ENCODE measurements around the gene TGFBR3L. TPM values are rescaled to one million over a fixed set of nuclear protein-coding genes. Genes with fewer than 3 reads are reported as not detected.

Gene TGFBR3L
- total RNA-seq, result 1 to 10 TPM; 1.7 to 3.7 TPM

DNA sequence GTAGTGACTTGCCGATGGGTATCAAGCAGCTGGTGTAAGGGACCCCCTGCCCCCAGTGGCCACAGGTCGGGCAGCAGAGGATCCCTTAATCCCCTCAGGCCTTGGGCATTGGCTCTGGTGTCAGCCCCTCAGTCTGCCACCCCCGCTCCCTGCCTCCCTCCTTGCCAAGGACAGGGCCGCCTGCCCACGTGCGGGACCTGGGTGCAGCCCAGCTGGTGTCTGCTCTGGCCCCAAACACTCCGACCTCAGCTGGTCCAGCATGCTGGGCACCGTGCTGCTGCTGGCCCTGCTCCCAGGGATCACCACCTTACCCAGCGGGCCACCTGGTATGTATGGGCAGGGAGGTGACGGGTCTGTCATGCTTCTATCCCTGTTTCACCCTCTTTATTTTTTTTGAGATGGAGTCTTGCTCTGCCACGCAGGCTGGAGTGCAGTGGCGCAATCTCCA is at the start of gene TGFBR3L:
Gene TGFBR3L (plus strand): TSS at position 233 of the 448 bp plus-strand sequence.
- H3K9me3 Mint-ChIP-seq, result no peaks in the 10 kb centered on the region
- no peak within 1 kb of the TSS for H3K27ac Mint-ChIP-seq
- DNase-seq, result no peak
- H3K27me3 Mint-ChIP-seq (ENCODE audit: low read depth), result peaks cover 24% of the 10 kb centered on the region
- peak within 1 kb of the TSS; percentile 33 for H3K4me3 Mint-ChIP-seq
- CTCF ChIA-PET, result no interaction called here
- peaks cover 18% of the 10 kb centered on the region for H3K4me1 Mint-ChIP-seq (ENCODE audit: low read depth)
- intact Hi-C loops (cut with micrococcal nuclease), result no loop called here
- H3K36me3 Mint-ChIP-seq (ENCODE audit: low read depth), result peaks cover 12% of the 10 kb centered on the region

DNA sequence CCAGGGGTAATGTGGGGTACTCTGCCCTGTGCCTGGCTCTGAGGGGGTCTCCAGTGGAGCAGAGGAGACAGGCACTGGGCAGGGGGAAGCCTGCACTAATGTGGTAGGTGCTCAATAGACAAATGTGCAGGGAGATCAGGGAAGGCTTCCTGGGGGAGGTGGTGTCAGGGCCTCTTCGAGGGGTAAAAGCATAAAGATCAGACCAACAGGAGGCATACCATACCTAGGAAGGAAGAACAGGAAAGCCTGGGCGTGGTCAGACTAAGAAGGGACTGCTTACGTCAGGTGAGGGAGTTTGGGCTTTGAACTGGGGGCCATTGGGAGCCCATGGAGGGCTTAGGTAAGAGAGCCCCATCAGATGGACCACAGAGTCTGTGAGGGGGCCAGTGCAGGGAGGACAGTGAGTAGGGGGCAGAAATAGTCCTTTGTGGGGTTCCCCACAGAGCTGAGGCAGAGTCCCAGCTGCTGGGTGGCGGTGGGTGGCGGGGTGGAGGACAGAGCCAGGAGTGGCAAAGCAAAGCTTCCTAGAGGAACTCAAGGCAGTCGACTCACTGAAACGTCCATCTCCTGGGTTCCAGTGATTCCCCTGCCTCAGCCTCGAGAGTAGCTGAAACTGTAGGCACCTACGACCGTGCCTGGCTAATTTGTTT is 49.2 kb upstream of the TGFBR3L start:
- Mint-ChIP-seq H3K9me3 (no peaks in the 10 kb centered on the region), H3K27ac (no peak overlapping the region), H3K4me1 (ENCODE audit: low read depth) (peaks cover 33% of the 10 kb centered on the region), H3K27me3 (ENCODE audit: low read depth) (peaks cover 26% of the 10 kb centered on the region), H3K4me3 (no peak overlapping the region), H3K36me3 (ENCODE audit: low read depth) (no peaks in the 10 kb centered on the region)
- intact Hi-C loops (cut with micrococcal nuclease), result loop anchor here (10.0 kb wide), 1 partner anchor 139 kb away; the partner anchor contains the start of gene ELAVL1
- CTCF ChIA-PET, result interaction anchor here (0.6 to 0.9 kb wide), 3 partner anchors 18 to 420 kb away, joined by 3 to 7 read pairs (median 6); no protein-coding TSS in a partner anchor
- peak; percentile 25 for DNase-seq

DNA sequence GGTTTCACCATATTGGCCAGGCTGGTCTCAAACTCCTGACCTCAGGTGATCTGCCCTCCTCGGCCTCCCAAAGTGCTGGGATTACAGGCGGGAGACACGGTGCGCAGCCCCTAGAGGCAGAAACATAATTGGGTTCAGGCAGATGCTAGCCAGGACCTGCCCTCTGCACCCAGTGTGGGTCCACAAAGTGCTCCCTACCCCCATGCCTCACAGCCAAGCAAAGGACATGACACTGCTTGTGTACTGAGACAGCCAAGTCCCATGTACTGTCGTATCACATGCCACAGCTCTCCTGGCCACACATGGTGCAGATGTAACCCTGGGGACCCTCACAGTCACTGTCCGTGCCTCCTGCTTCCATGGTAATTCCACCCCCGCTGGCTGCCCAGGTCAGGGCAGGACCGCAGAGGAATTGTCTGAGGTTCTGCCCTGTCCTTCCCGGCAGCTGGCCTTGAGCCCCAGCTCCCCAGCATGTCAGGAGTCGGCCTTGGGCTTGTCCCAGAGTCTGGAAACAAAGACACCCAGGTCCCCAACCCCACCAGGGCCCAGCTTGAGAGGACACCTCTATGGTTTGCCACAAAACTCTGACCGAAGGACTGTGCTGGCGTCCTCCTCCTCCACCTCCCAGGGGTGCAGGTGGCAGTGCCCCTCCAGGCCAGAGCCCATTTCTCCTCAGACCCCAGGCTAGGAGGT is 48.1 kb upstream of the TGFBR3L start:
- H3K27me3 Mint-ChIP-seq (ENCODE audit: low read depth), result peaks cover 23% of the 10 kb centered on the region
- H3K36me3 Mint-ChIP-seq (ENCODE audit: low read depth), result no peaks in the 10 kb centered on the region
- H3K9me3 Mint-ChIP-seq, result no peaks in the 10 kb centered on the region
- no peak for DNase-seq
- CTCF ChIA-PET, result interaction anchor here (0.6 kb wide), 1 partner anchor 16 kb away, joined by 7 read pairs; no protein-coding TSS in a partner anchor
- intact Hi-C loops (cut with micrococcal nuclease), result loop anchor here (10.0 kb wide), 1 partner anchor 138 kb away; the partner anchor contains the start of gene ELAVL1
- H3K4me1 Mint-ChIP-seq (ENCODE audit: low read depth), result peaks cover 39% of the 10 kb centered on the region
- no peak overlapping the region for H3K4me3 Mint-ChIP-seq
- H3K27ac Mint-ChIP-seq, result no peak overlapping the region

- H3K9me3 Mint-ChIP-seq, result no peaks in the 10 kb centered on the region
- no peak overlapping the region for H3K27ac Mint-ChIP-seq
- DNase-seq, result no peak
- H3K4me3 Mint-ChIP-seq, result no peak overlapping the region
- peaks cover 41% of the 10 kb centered on the region for H3K4me1 Mint-ChIP-seq (ENCODE audit: low read depth)
- intact Hi-C loops (cut with micrococcal nuclease), result loop anchor here (10.0 kb wide), 1 partner anchor 138 kb away; the partner anchor contains the start of gene ELAVL1
- H3K36me3 Mint-ChIP-seq (ENCODE audit: low read depth), result no peaks in the 10 kb centered on the region
- peaks cover 29% of the 10 kb centered on the region for H3K27me3 Mint-ChIP-seq (ENCODE audit: low read depth)
- CTCF ChIA-PET, result no interaction called here
Observed at GRCh38 chr19:7867092-7867844, 47.4 kb upstream of the TGFBR3L start.

DNA sequence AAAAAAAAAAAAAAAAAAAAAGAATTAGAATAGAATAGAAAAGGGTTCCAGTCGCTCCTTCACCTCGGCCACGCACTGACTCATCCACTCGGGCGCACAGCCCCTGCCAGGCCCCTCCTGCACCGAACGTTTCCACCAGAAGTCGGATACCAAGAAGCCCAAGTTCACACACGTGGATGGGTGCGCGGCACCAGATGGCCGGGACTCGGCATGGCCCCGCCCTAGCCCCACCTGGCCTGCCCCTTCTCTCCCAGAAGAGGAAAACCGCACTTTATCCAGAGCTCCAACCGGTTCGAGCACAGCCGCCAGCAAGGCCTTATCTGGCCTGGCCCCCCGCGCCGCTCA is 46.3 kb upstream of the TGFBR3L start:
- H3K9me3 Mint-ChIP-seq, result no peaks in the 10 kb centered on the region
- H3K4me3 Mint-ChIP-seq, result peak overlapping the region; percentile 68
- peaks cover 35% of the 10 kb centered on the region for H3K27me3 Mint-ChIP-seq (ENCODE audit: low read depth)
- no peak overlapping the region for H3K27ac Mint-ChIP-seq
- CTCF ChIA-PET, result interaction anchor here (1.0 to 2.1 kb wide), 11 partner anchors 10 to 75 kb away, joined by 4 to 14 read pairs (median 8); partner anchors contain the start of genes MAP2K7, SNAPC2 and TIMM44
- no peak for DNase-seq
- H3K36me3 Mint-ChIP-seq (ENCODE audit: low read depth), result no peaks in the 10 kb centered on the region
- intact Hi-C loops (cut with micrococcal nuclease), result loop anchor here (2.0 to 10.0 kb wide), 2 partner anchors 35 to 137 kb away; partner anchors contain the start of genes ELAVL1 and MAP2K7
- H3K4me1 Mint-ChIP-seq (ENCODE audit: low read depth), result peaks cover 45% of the 10 kb centered on the region

DNA sequence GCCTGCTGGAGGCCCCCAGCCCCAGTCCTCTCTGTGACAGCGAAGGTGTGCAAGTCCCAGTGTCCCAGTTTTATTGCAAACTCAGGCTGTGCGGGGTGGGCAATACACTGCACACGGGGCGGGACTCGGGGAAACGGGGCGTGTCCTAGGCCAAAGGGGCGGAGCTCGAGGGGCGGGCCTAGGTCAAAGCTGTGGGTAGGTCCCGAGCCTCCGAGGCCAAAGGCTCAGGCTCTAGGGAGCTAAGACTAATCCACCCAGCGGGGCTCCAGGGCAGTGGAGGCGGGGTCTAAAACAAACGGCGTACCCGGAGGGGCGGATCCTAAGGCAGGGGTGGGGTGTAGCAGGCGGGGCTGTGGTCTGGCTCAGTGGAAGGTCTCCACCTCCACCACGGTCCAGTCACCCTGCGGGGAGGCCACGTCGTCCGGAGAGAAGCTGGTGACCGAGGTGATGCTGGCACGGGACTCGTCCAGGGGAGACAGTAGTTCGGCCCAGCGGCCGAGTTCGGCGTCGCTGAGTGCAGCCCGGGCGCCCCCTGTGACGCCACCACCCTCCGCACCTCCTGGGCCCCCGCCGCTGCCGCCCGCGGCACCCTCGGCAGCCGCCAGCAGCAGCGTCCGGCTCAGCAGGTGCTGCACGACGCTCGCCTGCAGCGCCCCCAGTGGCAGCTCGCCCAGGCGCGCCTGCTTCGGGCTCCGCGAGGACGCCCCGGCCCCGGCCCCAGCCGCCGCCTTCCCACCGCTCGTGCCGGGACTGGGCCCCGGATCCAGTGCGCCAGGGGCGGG is 45.8 kb upstream of the TGFBR3L start:
- CTCF ChIA-PET, result interaction anchor here (0.7 to 2.1 kb wide), 24 partner anchors 8 to 301 kb away, joined by 3 to 14 read pairs (median 4); partner anchors contain the start of genes MAP2K7, SNAPC2, TIMM44 and TRAPPC5
- intact Hi-C loops (cut with micrococcal nuclease), result loop anchor here (1.0 to 10.0 kb wide), 3 partner anchors 34 to 136 kb away; partner anchors contain the start of genes ELAVL1 and MAP2K7
- Mint-ChIP-seq H3K4me1 (ENCODE audit: low read depth) (peaks cover 46% of the 10 kb centered on the region), H3K36me3 (ENCODE audit: low read depth) (no peaks in the 10 kb centered on the region), H3K9me3 (no peaks in the 10 kb centered on the region), H3K27me3 (ENCODE audit: low read depth) (peaks cover 35% of the 10 kb centered on the region), H3K27ac (peak overlapping the region; percentile 59), H3K4me3 (peak overlapping the region; percentile 68)
- peak; percentile 82 for DNase-seq

GRCh38 chr19:7869453-7869909 is 45.1 kb upstream of the TGFBR3L start:
- Mint-ChIP-seq H3K4me1 (ENCODE audit: low read depth) (peaks cover 43% of the 10 kb centered on the region), H3K27me3 (ENCODE audit: low read depth) (peaks cover 32% of the 10 kb centered on the region), H3K4me3 (peak overlapping the region; percentile 66), H3K27ac (no peak overlapping the region), H3K36me3 (ENCODE audit: low read depth) (no peaks in the 10 kb centered on the region), H3K9me3 (no peaks in the 10 kb centered on the region)
- CTCF ChIA-PET, result interaction anchor here (0.6 to 2.1 kb wide), 24 partner anchors 8 to 301 kb away, joined by 3 to 14 read pairs (median 4); partner anchors contain the start of genes MAP2K7, SNAPC2, TIMM44 and TRAPPC5
- intact Hi-C loops (cut with micrococcal nuclease), result loop anchor here (1.0 to 10.0 kb wide), 3 partner anchors 33 to 135 kb away; partner anchors contain the start of genes ELAVL1 and MAP2K7
- DNase-seq, result peak; percentile 76

DNA sequence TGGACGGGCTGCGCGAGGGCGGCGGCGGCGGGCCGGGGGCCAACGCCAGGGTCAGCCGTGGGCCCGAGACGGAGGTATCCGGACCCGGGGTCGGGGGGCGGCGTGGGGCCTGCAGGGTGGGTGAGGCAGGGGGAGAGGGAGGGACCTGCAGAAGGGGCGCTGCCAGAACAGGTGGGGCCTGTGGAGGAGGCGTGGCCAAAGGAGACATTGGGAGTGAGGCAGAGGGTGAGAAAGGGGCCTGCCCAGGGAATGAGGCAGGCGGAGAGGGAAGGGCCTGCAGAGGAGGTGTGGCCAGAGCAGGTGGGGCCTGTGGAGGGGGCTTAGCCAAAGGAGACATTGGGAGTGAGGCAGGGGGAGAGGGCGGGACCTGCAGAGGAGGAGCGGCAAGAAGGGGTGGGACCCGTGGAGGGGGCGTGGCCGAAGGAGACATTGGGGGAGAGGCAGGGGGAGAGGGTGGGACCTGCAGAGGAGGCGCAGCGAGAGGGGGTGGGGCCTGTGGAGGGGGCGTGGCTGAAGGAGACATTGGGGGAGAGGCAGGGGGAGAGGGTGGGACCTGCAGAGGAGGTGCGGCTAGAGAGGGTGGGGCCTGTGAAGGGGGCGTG is 44.6 kb upstream of the TGFBR3L start:
- Mint-ChIP-seq H3K27me3 (ENCODE audit: low read depth) (peaks cover 32% of the 10 kb centered on the region), H3K9me3 (no peaks in the 10 kb centered on the region)
- intact Hi-C loops (cut with micrococcal nuclease), result loop anchor here (1.0 to 10.0 kb wide), 3 partner anchors 33 to 135 kb away; partner anchors contain the start of genes ELAVL1 and MAP2K7

DNA sequence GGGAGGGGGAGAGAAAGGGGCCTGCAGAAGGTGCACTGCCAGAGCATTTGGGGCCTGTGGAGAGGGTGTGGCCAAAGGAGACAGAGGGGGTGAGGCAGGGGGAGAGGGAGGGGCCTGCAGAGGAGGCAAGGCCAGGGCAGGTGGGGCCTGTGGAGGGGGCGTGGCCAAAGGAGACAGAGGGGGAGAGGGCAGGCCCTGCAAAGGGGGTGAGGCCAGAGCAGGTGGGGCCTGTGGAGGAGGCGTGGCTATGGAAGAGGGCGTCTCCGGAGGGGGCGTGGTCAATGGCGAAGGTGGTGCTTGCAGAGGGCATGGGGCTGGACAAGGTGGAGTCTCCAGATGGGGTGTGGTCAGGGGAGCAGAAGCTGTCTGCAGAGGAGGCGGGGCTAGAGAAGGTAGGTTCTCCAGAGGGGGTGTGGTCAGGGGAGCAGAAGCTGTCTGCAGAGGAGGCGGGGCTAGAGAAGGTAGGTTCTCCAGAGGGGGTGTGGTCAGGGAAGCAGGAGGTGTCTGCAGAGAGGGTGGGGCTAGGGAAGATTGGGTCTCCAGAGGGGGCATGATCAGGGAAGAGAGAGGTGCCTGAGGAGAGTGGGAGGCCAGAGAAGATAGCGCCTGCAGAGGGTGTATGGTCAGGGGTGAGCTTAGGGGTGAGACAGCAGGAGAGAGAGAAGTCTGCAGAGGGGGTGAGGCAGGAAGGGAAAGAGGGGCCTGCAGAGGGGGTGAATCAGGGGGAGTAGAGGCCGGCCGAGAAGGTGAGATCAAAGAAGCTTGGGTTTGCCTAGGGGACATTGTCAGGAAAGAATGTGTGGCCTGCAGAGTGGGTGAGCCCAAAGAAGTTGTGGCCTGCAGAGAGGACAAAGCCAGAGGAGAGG is 43.8 kb upstream of the TGFBR3L start:
- CTCF ChIA-PET, result no interaction called here

More for the DNA sequence above, 44.6 kb upstream of the TGFBR3L start:
- H3K4me3 Mint-ChIP-seq, result peak overlapping the region; percentile 41
- no peak overlapping the region for H3K27ac Mint-ChIP-seq
- CTCF ChIA-PET, result interaction anchor here (0.6 to 2.1 kb wide), 22 partner anchors 7 to 302 kb away, joined by 3 to 14 read pairs (median 4); partner anchors contain the start of genes MAP2K7, SNAPC2, TIMM44 and TRAPPC5
- H3K4me1 Mint-ChIP-seq (ENCODE audit: low read depth), result peaks cover 41% of the 10 kb centered on the region
- H3K36me3 Mint-ChIP-seq (ENCODE audit: low read depth), result no peaks in the 10 kb centered on the region
- DNase-seq, result peak; percentile 61

More for the DNA sequence above, 43.8 kb upstream of the TGFBR3L start:
- no peaks in the 10 kb centered on the region for H3K9me3 Mint-ChIP-seq
- H3K27ac Mint-ChIP-seq, result no peak overlapping the region
- H3K36me3 Mint-ChIP-seq (ENCODE audit: low read depth), result no peaks in the 10 kb centered on the region
- peaks cover 31% of the 10 kb centered on the region for H3K27me3 Mint-ChIP-seq (ENCODE audit: low read depth)
- peaks cover 36% of the 10 kb centered on the region for H3K4me1 Mint-ChIP-seq (ENCODE audit: low read depth)
- H3K4me3 Mint-ChIP-seq, result no peak overlapping the region
- peak; percentile 71 for DNase-seq
- intact Hi-C loops (cut with micrococcal nuclease), result loop anchor here (1.0 kb wide), 1 partner anchor 9 kb away; no protein-coding TSS in a partner anchor
